CD14-positive monocyte (primary cell): ENCODE data around the gene JMJD1C. TPM values are rescaled to one million over a fixed set of nuclear protein-coding genes. Genes with fewer than 3 reads are reported as not detected.

ENCODE experiments used
- DNase-seq, 3 donors: peaks; one replicate each; pipeline ENCODE4 v3.0.0-alpha.2; 2011 to 2022
- H2AFZ ChIP-seq: 2 replicates; pipeline ENCODE4 v1.6.0; 2012; ENCODE audit warnings: mild to moderate bottlenecking, low read depth, low read length, inconsistent platforms; ENCODE audit not compliant: insufficient read depth, poor library complexity, severe bottlenecking
- H3K27ac ChIP-seq, 2 donors: 1 replicate in 1 of 2; 2 replicates in 1 of 2; pipeline ENCODE4 v1.5.1; 2012 to 2013; ENCODE audit warnings: low read length in 2 of 2, control low read depth in 1 of 2, inconsistent platforms in 1 of 2, low read depth in 1 of 2, mild to moderate bottlenecking in 1 of 2
- H3K27me3 ChIP-seq, 2 donors: one replicate each; pipeline versions ENCODE4 v1.6.0 to v1.6.1; 2011 to 2013; ENCODE audit warnings: low read length in 2 of 2; ENCODE audit not compliant: control insufficient read depth in 2 of 2, insufficient read depth in 2 of 2
- H3K36me3 ChIP-seq, 2 donors: replicated peaks in 1 of 2; 1 replicate in 1 of 2; 2 replicates in 1 of 2; pipeline versions ENCODE4 v1.5.1 to v1.6.1; 2012 to 2013; ENCODE audit warnings: low read length in 2 of 2, control low read depth in 1 of 2, inconsistent platforms in 1 of 2, mild to moderate bottlenecking in 1 of 2; ENCODE audit not compliant: insufficient read depth in 2 of 2, control insufficient read depth in 1 of 2
- H3K4me1 ChIP-seq, 2 donors: 1 replicate in 1 of 2; 2 replicates in 1 of 2; pipeline versions ENCODE4 v1.5.1 to v1.6.1; 2012 to 2013; ENCODE audit warnings: low read length in 2 of 2, control low read depth in 1 of 2, inconsistent platforms in 1 of 2, mild to moderate bottlenecking in 1 of 2, moderate library complexity in 1 of 2; ENCODE audit not compliant: insufficient read depth in 2 of 2, control insufficient read depth in 1 of 2
- H3K4me2 ChIP-seq: replicated peaks from 2 replicates; pipeline ENCODE3; 2012; ENCODE audit warnings: low read length, moderate library complexity, mild to moderate bottlenecking; ENCODE audit not compliant: poor library complexity, severe bottlenecking; ENCODE audit errors: extremely low read depth
- H3K4me3 ChIP-seq, 3 experiments: fragments of 200-600 bp in 1 of 3; sonication (generic) in 1 of 3; replicated peaks in 1 of 3; 1 replicate in 2 of 3; 2 replicates in 1 of 3; pipeline ENCODE4 v1.5.1; 2011 to 2013; ENCODE audit warnings: low read length in 3 of 3, mild to moderate bottlenecking in 3 of 3, control low read depth in 2 of 3, low read depth in 2 of 3, inconsistent platforms in 1 of 3, moderate library complexity in 1 of 3
- H3K79me2 ChIP-seq: 2 replicates; pipeline ENCODE4 v1.6.0; 2012; ENCODE audit warnings: mild to moderate bottlenecking, control low read depth, inconsistent platforms, low read length, moderate library complexity; ENCODE audit not compliant: insufficient read depth
- H3K9ac ChIP-seq: 2 replicates; pipeline ENCODE4 v1.6.0; 2017; ENCODE audit warnings: low read length, mild to moderate bottlenecking; ENCODE audit not compliant: insufficient read depth, poor library complexity, severe bottlenecking
- H3K9me3 ChIP-seq, 2 donors: replicated peaks in 1 of 2; 1 replicate in 1 of 2; 2 replicates in 1 of 2; pipeline versions ENCODE4 v1.5.1 to v1.6.1; 2012 to 2013; ENCODE audit warnings: low read length in 2 of 2, control low read depth in 1 of 2; ENCODE audit not compliant: control insufficient read depth in 1 of 2, insufficient read depth in 1 of 2
- H4K20me1 ChIP-seq: 2 replicates; pipeline ENCODE4 v1.6.0; 2012; ENCODE audit warnings: mild to moderate bottlenecking, low read length, control low read depth, moderate library complexity; ENCODE audit not compliant: insufficient read depth
- H3K27ac Mint-ChIP-seq, 7 donors: one replicate each; pipeline ENCODE4 v1.8.0; 2020; ENCODE audit warnings: mild to moderate bottlenecking in 7 of 7, mixed read lengths in 7 of 7, moderate library complexity in 6 of 7, inconsistent platforms in 2 of 7
- H3K27me3 Mint-ChIP-seq, 3 donors: one replicate each; pipeline ENCODE4 v1.8.0; 2021 to 2022; ENCODE audit warnings: low read depth in 3 of 3, mild to moderate bottlenecking in 3 of 3, mixed read lengths in 3 of 3, moderate library complexity in 3 of 3, inconsistent platforms in 1 of 3
- H3K36me3 Mint-ChIP-seq, 2 donors: one replicate each; pipeline ENCODE4 v1.8.0; 2020; ENCODE audit warnings: mixed read lengths in 2 of 2, inconsistent platforms in 1 of 2, mild to moderate bottlenecking in 1 of 2
- H3K4me1 Mint-ChIP-seq: one replicate; pipeline ENCODE4 v1.8.0; 2020; ENCODE audit warnings: mild to moderate bottlenecking, mixed read lengths
- H3K4me3 Mint-ChIP-seq, 2 donors: one replicate each; pipeline ENCODE4 v1.8.0; 2020; ENCODE audit warnings: mild to moderate bottlenecking in 2 of 2, mixed read lengths in 2 of 2, moderate library complexity in 1 of 2
- H3K9me3 Mint-ChIP-seq, 7 donors: one replicate each; pipeline ENCODE4 v1.8.0; 2020 to 2022; ENCODE audit warnings: mixed read lengths in 7 of 7, mild to moderate bottlenecking in 6 of 7, moderate library complexity in 6 of 7, inconsistent platforms in 2 of 7
- WGBS: methylation state at CpG from one replicate; pipeline ENCODE4 v1.1.5; 2013; ENCODE audit warnings: missing lambda C conversion rate; ENCODE audit not compliant: insufficient coverage; 5-methylcytosine and 5-hydroxymethylcytosine counted together
- intact Hi-C, 2 donors: fragments of 100-400 bp; cut with micrococcal nuclease; formaldehyde crosslinking; loops; one replicate each; pipeline versions ENCODE4 v1.15.0 to v1.15.1; 2023
- polyA plus RNA-seq, 3 donors: library from polyadenylated mRNA; depleted of rRNA in 1 of 3; unstranded in 2 of 3; stranded (reverse) in 1 of 3; fragments of 300-500 nt in 2 of 3; fragments of >200 nt in 1 of 3; fragmentation: Illumina TruSeq in 2 of 3; gene quantifications; 1 replicate in 2 of 3; 2 replicates in 1 of 3; pipeline ENCODE4 v1.2.3, GENCODE V29; 2012 to 2021
- TF ChIP-seq, protein P1 (sequence below): fragments of 200-600 bp; IDR thresholded peaks from one replicate; pipeline ENCODE4 v1.8.0; 2022; ENCODE audit warnings: antibody characterized with exemption, mild to moderate bottlenecking

Gene JMJD1C
- polyA plus RNA-seq, 3 donors = 27.8 to 84.8 (median 46.5) TPM

DNA sequence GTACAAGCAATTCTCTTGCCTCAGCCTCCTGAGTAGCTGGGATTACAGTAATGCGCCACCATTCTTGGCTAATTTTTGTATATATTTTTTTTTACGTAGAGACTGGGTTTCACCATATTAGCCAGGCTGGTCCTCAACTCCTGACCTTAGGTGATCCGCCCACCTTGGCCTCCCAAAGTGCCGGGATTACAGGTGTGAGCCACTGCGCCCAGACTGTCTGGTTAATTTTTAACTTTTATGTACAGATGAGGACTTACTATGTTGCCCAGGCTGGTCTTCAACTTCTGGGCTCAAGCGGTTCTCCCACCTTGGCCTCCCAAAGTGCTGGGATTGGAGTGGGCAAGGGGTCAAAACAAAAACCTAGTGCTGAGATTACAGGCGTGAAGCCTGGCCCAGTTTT is 101.8 kb downstream of the JMJD1C start:
- Mint-ChIP-seq H3K4me3 (no peak overlapping the region), H3K27ac (no peak overlapping the region), H3K27me3 (no peaks in the 10 kb centered on the region), H3K36me3 (peaks cover 0 to 6% of the 10 kb centered on the region in 2 donors), H3K9me3 (no peaks in the 10 kb centered on the region), H3K4me1 (peaks cover 6% of the 10 kb centered on the region)
- Histone ChIP-seq H3K4me1 (no peaks in the 10 kb centered on the region), H2AFZ (no peak overlapping the region), H3K79me2 (peaks cover 3% of the 10 kb centered on the region), H3K27me3 (no peaks in the 10 kb centered on the region), H3K36me3 (no peaks in the 10 kb centered on the region), H3K27ac (no peak overlapping the region), H3K4me2 (no peak overlapping the region), H4K20me1 (peaks cover 4% of the 10 kb centered on the region), H3K9ac (no peak overlapping the region), H3K9me3 (no peaks in the 10 kb centered on the region), H3K4me3 (no peak overlapping the region)
- 98% methylated on average over 5 of the region's 7 CpGs for WGBS
- DNase-seq = no peak
- intact Hi-C loops = no loop called here
- TF ChIP-seq, protein P1, sequence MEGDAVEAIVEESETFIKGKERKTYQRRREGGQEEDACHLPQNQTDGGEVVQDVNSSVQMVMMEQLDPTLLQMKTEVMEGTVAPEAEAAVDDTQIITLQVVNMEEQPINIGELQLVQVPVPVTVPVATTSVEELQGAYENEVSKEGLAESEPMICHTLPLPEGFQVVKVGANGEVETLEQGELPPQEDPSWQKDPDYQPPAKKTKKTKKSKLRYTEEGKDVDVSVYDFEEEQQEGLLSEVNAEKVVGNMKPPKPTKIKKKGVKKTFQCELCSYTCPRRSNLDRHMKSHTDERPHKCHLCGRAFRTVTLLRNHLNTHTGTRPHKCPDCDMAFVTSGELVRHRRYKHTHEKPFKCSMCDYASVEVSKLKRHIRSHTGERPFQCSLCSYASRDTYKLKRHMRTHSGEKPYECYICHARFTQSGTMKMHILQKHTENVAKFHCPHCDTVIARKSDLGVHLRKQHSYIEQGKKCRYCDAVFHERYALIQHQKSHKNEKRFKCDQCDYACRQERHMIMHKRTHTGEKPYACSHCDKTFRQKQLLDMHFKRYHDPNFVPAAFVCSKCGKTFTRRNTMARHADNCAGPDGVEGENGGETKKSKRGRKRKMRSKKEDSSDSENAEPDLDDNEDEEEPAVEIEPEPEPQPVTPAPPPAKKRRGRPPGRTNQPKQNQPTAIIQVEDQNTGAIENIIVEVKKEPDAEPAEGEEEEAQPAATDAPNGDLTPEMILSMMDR = no peak

DNA sequence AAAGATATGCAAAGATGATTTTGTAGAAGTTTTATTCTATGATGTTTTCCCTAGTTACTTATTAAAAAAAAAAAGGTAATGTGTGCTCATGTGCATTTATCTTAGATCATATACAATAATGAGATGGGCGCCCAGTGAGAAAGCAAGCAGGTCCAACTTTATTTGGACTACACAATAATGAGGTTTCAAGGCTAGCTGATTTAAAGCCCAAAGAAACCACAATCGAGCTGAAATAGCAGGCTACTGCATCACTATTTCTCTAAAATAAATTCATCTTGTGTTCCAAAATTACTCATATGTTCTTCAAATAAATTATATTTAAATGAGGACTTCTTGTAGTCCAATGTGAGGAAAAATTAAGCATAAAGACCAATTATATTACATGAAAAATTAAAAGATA is 110.1 kb downstream of the JMJD1C start:
- Mint-ChIP-seq H3K27me3 (no peaks in the 10 kb centered on the region), H3K4me3 (no peak overlapping the region), H3K27ac (no peak overlapping the region), H3K9me3 (no peaks in the 10 kb centered on the region), H3K36me3 (peaks cover 0 to 5% of the 10 kb centered on the region in 2 donors), H3K4me1 (peaks cover 15% of the 10 kb centered on the region)
- Histone ChIP-seq H4K20me1 (peaks cover 26% of the 10 kb centered on the region), H3K4me3 (no peak overlapping the region), H3K27ac (no peak overlapping the region), H3K9ac (no peak overlapping the region), H3K27me3 (no peaks in the 10 kb centered on the region), H3K4me1 (peaks cover 0 to 5% of the 10 kb centered on the region in 2 donors), H3K4me2 (no peak overlapping the region), H3K79me2 (peaks cover 19% of the 10 kb centered on the region), H3K9me3 (no peaks in the 10 kb centered on the region), H2AFZ (no peak overlapping the region), H3K36me3 (no peaks in the 10 kb centered on the region)
- no CpG with 5 or more reads among the region's 2 CpGs for WGBS
- no peak for DNase-seq
- intact Hi-C loops = no loop called here
- TF ChIP-seq, protein P1 = no peak
